ENCODE data around the gene NANOS2. TPM values are rescaled to one million over a fixed set of nuclear protein-coding genes. Genes with fewer than 3 reads are reported as not detected.

Gene NANOS2
- total and polyA plus RNA-seq, 2 of the 13 experiments (the other 11 are each of a cell fraction or from before 2014, with no cell fraction given): not detected

GRCh38 chr19:45874620-45874966 lies 40.0 kb downstream of the NANOS2 start (continued):
- no peak for TF ChIP-seq PRDM15 (CRISPR knock-in tag; IDR thresholded peaks at IDR 0.05)
- no peak for TF ChIP-seq ZNF138 (CRISPR knock-in tag; IDR thresholded peaks at IDR 0.05; ENCODE audit: low read depth)
- TF ChIP-seq FOXP4 (CRISPR knock-in tag; IDR thresholded peaks at IDR 0.05): 0 out of 2 replicates have a peak, but pooled peaks have one; percentile 20
- no peak for TF ChIP-seq SIN3A (IDR thresholded peaks at IDR 0.05; ENCODE audit: borderline replicate concordance, low read depth, low read length)
- TF ChIP-seq POLR2AphosphoS5 (IDR thresholded peaks at IDR 0.05; ENCODE audit: low read depth, low read length): peak; percentile 31; the same call in 1 of the 2 replicates
- TF ChIP-seq ZNF772 (CRISPR knock-in tag; IDR thresholded peaks at IDR 0.05): no peak
- no peak for TF ChIP-seq FOXP1 (IDR thresholded peaks at IDR 0.05)
- peak; percentile 57; the same call in 1 of the 2 replicates for TF ChIP-seq FOXP1 (CRISPR knock-in tag; IDR thresholded peaks at IDR 0.05)
- TF ChIP-seq ZBTB43 (CRISPR knock-in tag; conservative IDR thresholded peaks at IDR 0.05): no peak
- no peak for TF ChIP-seq ZNF329 (CRISPR knock-in tag; IDR thresholded peaks at IDR 0.05; ENCODE audit: low read depth)
- TF ChIP-seq TARDBP (CRISPR knock-in tag; IDR thresholded peaks at IDR 0.05): 0 out of 2 replicates have a peak, but pooled peaks have one; percentile 37
- no peak for TF ChIP-seq ZNF407 (CRISPR knock-in tag; IDR thresholded peaks at IDR 0.05; ENCODE audit: not compliant biosample characterization)
- TF ChIP-seq EP300 (IDR thresholded peaks at IDR 0.05; ENCODE audit: low read depth in 2 of 2, low read length in 2 of 2): no peak
- 0 out of 2 replicates have a peak, but pooled peaks have one; percentile 43 for TF ChIP-seq EP300 (CRISPR knock-in tag; IDR thresholded peaks at IDR 0.05; ENCODE audit: borderline replicate concordance)
- TF ChIP-seq ZZZ3 (CRISPR knock-in tag; IDR thresholded peaks at IDR 0.05; ENCODE audit: borderline replicate concordance): no peak

All from HepG2 (cell line).